Measurements from ENCODE around the gene SFXN3.

SFXN3 gene

GRCh38 chr10:101089520-101090299 lies 58.7 kb downstream of the SFXN3 start:
- no peak for TF ChIP-seq JUND (IDR thresholded peaks at IDR 0.05; ENCODE audit: low read depth)
- in situ Hi-C loops (cut with HindIII; ENCODE audit: low pct_unique_long_range_greater_than_20kb, low sequenced_read_pairs), result no loop called here
- DNase-seq (ENCODE audit: low read depth in 1 of 2, low spot score in 1 of 2), result no peak

- in situ Hi-C loops (cut with HindIII; ENCODE audit: low pct_unique_long_range_greater_than_20kb, low sequenced_read_pairs), result no loop called here
- no peak for DNase-seq (ENCODE audit: low read depth in 1 of 2, low spot score in 1 of 2)
- no peak for TF ChIP-seq JUND (IDR thresholded peaks at IDR 0.05; ENCODE audit: low read depth)
Observed at GRCh38 chr10:101090597-101090996, 59.6 kb downstream of the SFXN3 start.
